WTC11 (cell line): ENCODE measurements around the gene BLOC1S3. TPM values are rescaled to one million over a fixed set of nuclear protein-coding genes. Genes with fewer than 3 reads are reported as not detected.
A peak's percentile ranks its signal among the peaks of the same experiment; 100 is the strongest.

Experiments used
- ATAC-seq: fragments of 200-7000 bp; cut with Tn5 transposase; 2 replicates; pipeline ENCODE4 v1.10.0; 2021; ENCODE audit warnings: mild to moderate bottlenecking, moderate library complexity
- CTCF ChIA-PET: fragments of 300-600 bp; sonication (Branson Sonifier 250); formaldehyde crosslinking; loops from one replicate; lab custom pipeline; 2021; ENCODE audit warnings: antibody characterized with exemption; lab: Charles Lee
- POLR2A ChIA-PET: fragments of 350-600 bp; sonication (Branson Sonifier 250); formaldehyde crosslinking; loops from one replicate; lab custom pipeline; 2021; ENCODE audit warnings: antibody characterized with exemption; lab: Charles Lee
- DNase-seq: peaks from one replicate; pipeline ENCODE4 v3.0.0; 2021; ENCODE audit warnings: low spot score
- H3K27ac Mint-ChIP-seq: 2 replicates; pipeline ENCODE4 v1.8.0; 2021; ENCODE audit warnings: mixed read lengths
- H3K27me3 Mint-ChIP-seq: 2 replicates; pipeline ENCODE4 v1.8.0; 2021; ENCODE audit warnings: low read depth, mild to moderate bottlenecking, moderate library complexity, mixed read lengths
- H3K36me3 Mint-ChIP-seq: 2 replicates; pipeline ENCODE4 v1.8.0; 2021; ENCODE audit warnings: mixed read lengths
- H3K4me1 Mint-ChIP-seq: 2 replicates; pipeline ENCODE4 v1.8.0; 2022; ENCODE audit warnings: mixed read lengths
- H3K4me3 Mint-ChIP-seq: 2 replicates; pipeline ENCODE4 v1.8.0; 2021; ENCODE audit warnings: mild to moderate bottlenecking, moderate library complexity, mixed read lengths
- H3K9me3 Mint-ChIP-seq: 2 replicates; pipeline ENCODE4 v1.8.0; 2021; ENCODE audit warnings: mixed read lengths
- AFF4 ChIP-seq: sonication (generic); formaldehyde crosslinking; IDR thresholded peaks from 2 replicates; pipeline ENCODE4 v1.8.1; 2023; ENCODE audit warnings: mild to moderate bottlenecking, missing genetic modification reagents, borderline replicate concordance
- ARID4B ChIP-seq: sonication (generic); formaldehyde crosslinking; IDR thresholded peaks from 2 replicates; pipeline ENCODE4 v1.8.0; 2023; ENCODE audit warnings: missing genetic modification reagents, mild to moderate bottlenecking, borderline replicate concordance
- ATF1 ChIP-seq: sonication (generic); formaldehyde crosslinking; IDR thresholded peaks from 2 replicates; pipeline ENCODE4 v1.8.1; 2023; ENCODE audit warnings: mild to moderate bottlenecking, moderate library complexity, missing genetic modification reagents
- ELF4 ChIP-seq: sonication (generic); formaldehyde crosslinking; IDR thresholded peaks from 2 replicates; pipeline ENCODE4 v1.8.1; 2022; ENCODE audit warnings: low read depth, mild to moderate bottlenecking, moderate library complexity, missing genetic modification reagents
- EMX1 ChIP-seq: fragments of 250-450 bp; sonication (Bioruptor Pico); IDR thresholded peaks from 2 replicates; pipeline ENCODE4 v1.8.0; 2021; ENCODE audit warnings: mild to moderate bottlenecking
- ETV6 ChIP-seq: sonication (generic); formaldehyde crosslinking; IDR thresholded peaks from 2 replicates; pipeline ENCODE4 v1.8.1; 2022; ENCODE audit warnings: mild to moderate bottlenecking, missing genetic modification reagents
- FOXJ3 ChIP-seq: sonication (generic); formaldehyde crosslinking; IDR thresholded peaks from 2 replicates; pipeline ENCODE4 v1.9.0; 2021; ENCODE audit warnings: missing genetic modification reagents, mild to moderate bottlenecking, borderline replicate concordance
- GRHL2 ChIP-seq: fragments of 250-450 bp; sonication (Bioruptor Pico); IDR thresholded peaks from 2 replicates; pipeline ENCODE4 v1.8.0; 2022; ENCODE audit warnings: mild to moderate bottlenecking, moderate library complexity; ENCODE audit not compliant: insufficient replicate concordance, severe bottlenecking
- IRF1 ChIP-seq: sonication (generic); formaldehyde crosslinking; IDR thresholded peaks from 2 replicates; pipeline ENCODE4 v1.8.0; 2023; ENCODE audit warnings: missing genetic modification reagents
- JUN ChIP-seq: sonication (generic); formaldehyde crosslinking; IDR thresholded peaks from 2 replicates; pipeline ENCODE4 v1.8.0; 2023; ENCODE audit warnings: mild to moderate bottlenecking, missing genetic modification reagents
- KAT7 ChIP-seq: sonication (generic); formaldehyde crosslinking; IDR thresholded peaks from 2 replicates; pipeline ENCODE4 v1.8.1; 2023; ENCODE audit warnings: missing genetic modification reagents, mild to moderate bottlenecking, borderline replicate concordance
- MXD4 ChIP-seq: fragments of 250-450 bp; sonication (Bioruptor Pico); IDR thresholded peaks from 2 replicates; pipeline ENCODE4 v1.8.0; 2021; ENCODE audit warnings: mild to moderate bottlenecking, moderate library complexity, borderline replicate concordance
- RELA ChIP-seq: sonication (generic); formaldehyde crosslinking; IDR thresholded peaks from 2 replicates; pipeline ENCODE4 v1.8.1; 2022; ENCODE audit warnings: missing genetic modification reagents, mild to moderate bottlenecking, borderline replicate concordance
- SMAD4 ChIP-seq: sonication (generic); formaldehyde crosslinking; IDR thresholded peaks from 2 replicates; pipeline ENCODE4 v1.8.0; 2022; ENCODE audit warnings: mild to moderate bottlenecking, missing genetic modification reagents
- ZBTB21 ChIP-seq: sonication (generic); formaldehyde crosslinking; IDR thresholded peaks from 2 replicates; pipeline ENCODE4 v1.8.1; 2023; ENCODE audit warnings: mild to moderate bottlenecking, missing genetic modification reagents, borderline replicate concordance
- ZNF263 ChIP-seq: sonication (generic); formaldehyde crosslinking; IDR thresholded peaks from 2 replicates; pipeline ENCODE4 v1.8.1; 2022; ENCODE audit warnings: low read depth, mild to moderate bottlenecking, moderate library complexity, missing genetic modification reagents
- ZNF317 ChIP-seq: sonication (generic); formaldehyde crosslinking; IDR thresholded peaks from 2 replicates; pipeline ENCODE4 v1.8.1; 2023; ENCODE audit warnings: low read depth, mild to moderate bottlenecking, moderate library complexity, missing genetic modification reagents, borderline replicate concordance
- total RNA-seq: library from RNA; stranded (reverse); gene quantifications from 3 replicates; pipeline ENCODE4 v1.2.3, GENCODE V29; 2021
- TF ChIP-seq, protein P1 (sequence below): sonication (generic); formaldehyde crosslinking; IDR thresholded peaks from 2 replicates; pipeline ENCODE4 v1.8.1; 2022; ENCODE audit warnings: low read depth, mild to moderate bottlenecking, moderate library complexity, missing genetic modification reagents, borderline replicate concordance
- TF ChIP-seq, protein P2 (sequence below): sonication (generic); formaldehyde crosslinking; IDR thresholded peaks from 2 replicates; pipeline ENCODE4 v1.8.0; 2022; ENCODE audit warnings: missing genetic modification reagents

Gene BLOC1S3
- total RNA-seq, 1 experiment from 2014 or later: 10.0 TPM

DNA sequence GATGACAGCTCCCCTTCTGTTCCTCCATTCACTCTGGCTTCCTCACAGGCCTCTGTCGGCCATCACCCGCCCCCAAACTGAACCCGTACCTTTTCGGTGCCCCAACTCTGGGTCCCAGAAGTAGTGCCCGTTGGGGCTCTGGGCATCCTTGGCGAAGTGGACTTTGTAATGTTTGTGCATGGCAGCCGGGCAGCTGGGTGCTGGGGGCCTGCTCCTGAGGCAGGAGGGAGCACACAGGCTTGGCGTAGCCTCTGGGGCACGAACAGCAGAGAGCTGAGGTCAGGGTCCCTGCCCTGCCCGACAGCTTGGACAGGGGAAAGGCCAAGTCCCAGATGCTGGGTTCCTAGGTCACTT is 18.6 kb upstream of the BLOC1S3 start (continued):
- TF ChIP-seq IRF1 (no peak), JUN (no peak), ATF1 (CRISPR knock-in tag) (no peak), GRHL2 (CRISPR knock-in tag) (no peak), KAT7 (CRISPR knock-in tag) (no peak), RELA (CRISPR knock-in tag) (no peak)
- TF ChIP-seq, protein P1, sequence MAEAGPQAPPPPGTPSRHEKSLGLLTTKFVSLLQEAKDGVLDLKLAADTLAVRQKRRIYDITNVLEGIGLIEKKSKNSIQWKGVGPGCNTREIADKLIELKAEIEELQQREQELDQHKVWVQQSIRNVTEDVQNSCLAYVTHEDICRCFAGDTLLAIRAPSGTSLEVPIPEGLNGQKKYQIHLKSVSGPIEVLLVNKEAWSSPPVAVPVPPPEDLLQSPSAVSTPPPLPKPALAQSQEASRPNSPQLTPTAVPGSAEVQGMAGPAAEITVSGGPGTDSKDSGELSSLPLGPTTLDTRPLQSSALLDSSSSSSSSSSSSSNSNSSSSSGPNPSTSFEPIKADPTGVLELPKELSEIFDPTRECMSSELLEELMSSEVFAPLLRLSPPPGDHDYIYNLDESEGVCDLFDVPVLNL: no peak

DNA sequence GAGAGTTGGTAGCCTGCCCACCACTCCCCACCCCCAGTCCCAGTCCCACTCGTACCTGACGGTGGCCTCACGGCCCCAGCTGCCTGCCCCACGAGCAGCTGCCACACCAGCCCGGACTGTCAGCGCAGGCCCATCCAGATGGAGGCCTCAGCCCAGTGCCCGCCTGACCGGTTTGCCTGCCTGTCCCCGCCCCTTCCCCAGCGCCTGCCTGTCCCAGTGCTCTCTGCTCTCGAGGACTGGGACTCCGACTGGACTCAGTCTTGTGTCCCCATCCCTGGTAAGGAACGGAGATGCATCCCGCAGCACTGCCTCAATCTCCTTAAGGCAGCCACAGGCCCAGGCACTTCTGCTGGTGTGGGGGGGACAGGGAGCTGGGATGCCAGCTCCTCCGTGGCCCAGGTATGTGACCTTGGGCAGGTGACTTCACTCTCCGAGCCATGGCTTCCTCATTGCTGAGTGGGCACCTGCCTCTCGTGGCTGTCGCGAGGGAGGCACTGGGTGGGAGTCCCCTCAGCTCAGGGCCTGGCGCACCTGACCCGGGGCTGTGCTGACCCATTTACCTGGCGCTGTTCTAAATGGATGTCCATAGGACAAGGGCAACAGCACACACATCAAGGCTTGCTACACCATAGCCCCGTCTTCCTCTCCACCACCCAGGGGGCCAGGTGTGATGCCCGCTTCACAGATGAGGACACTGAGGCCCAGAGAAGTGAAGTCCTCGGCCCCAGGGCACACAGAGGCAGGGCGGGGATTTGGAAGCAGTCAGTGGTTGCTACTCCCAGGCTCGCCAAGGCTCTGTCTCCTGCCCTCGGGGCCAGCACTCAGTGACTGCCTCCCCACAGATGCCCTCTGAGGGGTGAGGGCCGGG is 17.5 kb upstream of the BLOC1S3 start, which contains the start of gene NKPD1:
NKPD1 (minus strand) TSS at position 113 of the 868 bp plus-strand sequence. CDS start 832 bp downstream, outside the sequence.
- ATAC-seq (no peak), DNase-seq (peak; percentile 55)
- H3K4me1 Mint-ChIP-seq: 0 out of 2 replicates have a peak, but pooled peaks cover 11% of the 10 kb centered on the region
- H3K27ac Mint-ChIP-seq: no peak within 1 kb of the TSS
- H3K27me3 Mint-ChIP-seq: peaks cover 17% of the 10 kb centered on the region
- CTCF ChIA-PET: interaction anchor here (0.9 to 2.8 kb wide), 5 partner anchors 11 to 35 kb away, joined by 3 to 19 read pairs (median 4); partner anchors contain the start of genes BLOC1S3 and TRAPPC6A
- no peak within 1 kb of the TSS for H3K4me3 Mint-ChIP-seq
- POLR2A ChIA-PET: interaction anchor here (0.6 kb wide), 1 partner anchor 539 kb away, joined by 4 read pairs; no protein-coding TSS in a partner anchor
- no peaks in the 10 kb centered on the region for H3K36me3 Mint-ChIP-seq
- H3K9me3 Mint-ChIP-seq: no peaks in the 10 kb centered on the region
- no peak for TF ChIP-seq AFF4 (CRISPR knock-in tag)
- no peak for TF ChIP-seq ETV6
- TF ChIP-seq MXD4 (CRISPR knock-in tag): no peak
- TF ChIP-seq EMX1 (CRISPR knock-in tag): no peak
- TF ChIP-seq ARID4B (CRISPR knock-in tag): no peak
- TF ChIP-seq, protein P1: no peak
- no peak for TF ChIP-seq KAT7 (CRISPR knock-in tag)
- TF ChIP-seq SMAD4 (CRISPR knock-in tag): no peak
- no peak for TF ChIP-seq ZNF263
- no peak for TF ChIP-seq ZBTB21 (CRISPR knock-in tag)
- TF ChIP-seq, protein P2, sequence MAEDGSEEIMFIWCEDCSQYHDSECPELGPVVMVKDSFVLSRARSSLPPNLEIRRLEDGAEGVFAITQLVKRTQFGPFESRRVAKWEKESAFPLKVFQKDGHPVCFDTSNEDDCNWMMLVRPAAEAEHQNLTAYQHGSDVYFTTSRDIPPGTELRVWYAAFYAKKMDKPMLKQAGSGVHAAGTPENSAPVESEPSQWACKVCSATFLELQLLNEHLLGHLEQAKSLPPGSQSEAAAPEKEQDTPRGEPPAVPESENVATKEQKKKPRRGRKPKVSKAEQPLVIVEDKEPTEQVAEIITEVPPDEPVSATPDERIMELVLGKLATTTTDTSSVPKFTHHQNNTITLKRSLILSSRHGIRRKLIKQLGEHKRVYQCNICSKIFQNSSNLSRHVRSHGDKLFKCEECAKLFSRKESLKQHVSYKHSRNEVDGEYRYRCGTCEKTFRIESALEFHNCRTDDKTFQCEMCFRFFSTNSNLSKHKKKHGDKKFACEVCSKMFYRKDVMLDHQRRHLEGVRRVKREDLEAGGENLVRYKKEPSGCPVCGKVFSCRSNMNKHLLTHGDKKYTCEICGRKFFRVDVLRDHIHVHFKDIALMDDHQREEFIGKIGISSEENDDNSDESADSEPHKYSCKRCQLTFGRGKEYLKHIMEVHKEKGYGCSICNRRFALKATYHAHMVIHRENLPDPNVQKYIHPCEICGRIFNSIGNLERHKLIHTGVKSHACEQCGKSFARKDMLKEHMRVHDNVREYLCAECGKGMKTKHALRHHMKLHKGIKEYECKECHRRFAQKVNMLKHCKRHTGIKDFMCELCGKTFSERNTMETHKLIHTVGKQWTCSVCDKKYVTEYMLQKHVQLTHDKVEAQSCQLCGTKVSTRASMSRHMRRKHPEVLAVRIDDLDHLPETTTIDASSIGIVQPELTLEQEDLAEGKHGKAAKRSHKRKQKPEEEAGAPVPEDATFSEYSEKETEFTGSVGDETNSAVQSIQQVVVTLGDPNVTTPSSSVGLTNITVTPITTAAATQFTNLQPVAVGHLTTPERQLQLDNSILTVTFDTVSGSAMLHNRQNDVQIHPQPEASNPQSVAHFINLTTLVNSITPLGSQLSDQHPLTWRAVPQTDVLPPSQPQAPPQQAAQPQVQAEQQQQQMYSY: no peak
- no peak for TF ChIP-seq ELF4 (CRISPR knock-in tag)
- TF ChIP-seq ZNF317 (CRISPR knock-in tag): no peak
- no peak for TF ChIP-seq FOXJ3 (CRISPR knock-in tag)
